ENCODE results near the gene GATA2. TPM values are rescaled to one million over a fixed set of nuclear protein-coding genes. Genes with fewer than 3 reads are reported as not detected.
A peak's percentile ranks its signal among the peaks of the same experiment; 100 is the strongest.

Gene GATA2
- total and polyA plus RNA-seq, 9 donors = 2.1 to 4.5 (median 3.0) TPM

GRCh38 chr3:128502712-128503111, 9.7 kb upstream of the GATA2 start:
- WGBS (ENCODE audit: insufficient coverage) = 83% methylated on average over 5 of the region's 5 CpGs
- Histone ChIP-seq H3K4me3 (ENCODE audit: low read length) (no peak overlapping the region), H3K36me3 (ENCODE audit: control insufficient read depth, insufficient read depth, low read length) (no peaks in the 10 kb centered on the region), H3K27ac (ENCODE audit: low read length) (no peak overlapping the region), H3K9me3 (replicated peaks; ENCODE audit: control insufficient read depth, low read depth, low read length) (no peaks in the 10 kb centered on the region), H3K4me1 (ENCODE audit: control insufficient read depth, insufficient read depth, low read length) (peaks cover 3% of the 10 kb centered on the region), H3K27me3 (ENCODE audit: control insufficient read depth, insufficient read depth, low read length) (peaks cover 43% of the 10 kb centered on the region)
- no peak for DNase-seq

GRCh38 chr3:128501431-128501830, 8.4 kb upstream of the GATA2 start:
- no CpG with 5 or more reads among the region's 3 CpGs for WGBS (ENCODE audit: insufficient coverage)
- Histone ChIP-seq H3K27ac (ENCODE audit: low read length) (no peak overlapping the region), H3K27me3 (ENCODE audit: control insufficient read depth, insufficient read depth, low read length) (peaks cover 47% of the 10 kb centered on the region), H3K9me3 (replicated peaks; ENCODE audit: control insufficient read depth, low read depth, low read length) (no peaks in the 10 kb centered on the region), H3K4me3 (ENCODE audit: low read length) (no peak overlapping the region), H3K36me3 (ENCODE audit: control insufficient read depth, insufficient read depth, low read length) (no peaks in the 10 kb centered on the region), H3K4me1 (ENCODE audit: control insufficient read depth, insufficient read depth, low read length) (peaks cover 13% of the 10 kb centered on the region)
- no peak for DNase-seq

GRCh38 chr3:128500556-128500955, 7.6 kb upstream of the GATA2 start:
- no peaks in the 10 kb centered on the region for H3K36me3 ChIP-seq (ENCODE audit: control insufficient read depth, insufficient read depth, low read length)
- H3K4me3 ChIP-seq (ENCODE audit: low read length) = no peak overlapping the region
- no CpG with 5 or more reads among the region's 4 CpGs for WGBS (ENCODE audit: insufficient coverage)
- peaks cover 14% of the 10 kb centered on the region for H3K4me1 ChIP-seq (ENCODE audit: control insufficient read depth, insufficient read depth, low read length)
- no peak overlapping the region for H3K27ac ChIP-seq (ENCODE audit: low read length)
- peaks cover 56% of the 10 kb centered on the region for H3K27me3 ChIP-seq (ENCODE audit: control insufficient read depth, insufficient read depth, low read length)
- no peaks in the 10 kb centered on the region for H3K9me3 ChIP-seq (replicated peaks; ENCODE audit: control insufficient read depth, low read depth, low read length)
- DNase-seq = no peak

GRCh38 chr3:128499724-128500275, 6.8 kb upstream of the GATA2 start:
- no peak overlapping the region for H3K4me3 ChIP-seq (ENCODE audit: low read length)
- no peaks in the 10 kb centered on the region for H3K36me3 ChIP-seq (ENCODE audit: control insufficient read depth, insufficient read depth, low read length)
- no peaks in the 10 kb centered on the region for H3K9me3 ChIP-seq (replicated peaks; ENCODE audit: control insufficient read depth, low read depth, low read length)
- H3K4me1 ChIP-seq (ENCODE audit: control insufficient read depth, insufficient read depth, low read length) = peaks cover 14% of the 10 kb centered on the region
- no peak for DNase-seq
- H3K27ac ChIP-seq (ENCODE audit: low read length) = no peak overlapping the region
- H3K27me3 ChIP-seq (ENCODE audit: control insufficient read depth, insufficient read depth, low read length) = peaks cover 63% of the 10 kb centered on the region
- 92% methylated on average over 2 of the region's 4 CpGs for WGBS (ENCODE audit: insufficient coverage)

DNA sequence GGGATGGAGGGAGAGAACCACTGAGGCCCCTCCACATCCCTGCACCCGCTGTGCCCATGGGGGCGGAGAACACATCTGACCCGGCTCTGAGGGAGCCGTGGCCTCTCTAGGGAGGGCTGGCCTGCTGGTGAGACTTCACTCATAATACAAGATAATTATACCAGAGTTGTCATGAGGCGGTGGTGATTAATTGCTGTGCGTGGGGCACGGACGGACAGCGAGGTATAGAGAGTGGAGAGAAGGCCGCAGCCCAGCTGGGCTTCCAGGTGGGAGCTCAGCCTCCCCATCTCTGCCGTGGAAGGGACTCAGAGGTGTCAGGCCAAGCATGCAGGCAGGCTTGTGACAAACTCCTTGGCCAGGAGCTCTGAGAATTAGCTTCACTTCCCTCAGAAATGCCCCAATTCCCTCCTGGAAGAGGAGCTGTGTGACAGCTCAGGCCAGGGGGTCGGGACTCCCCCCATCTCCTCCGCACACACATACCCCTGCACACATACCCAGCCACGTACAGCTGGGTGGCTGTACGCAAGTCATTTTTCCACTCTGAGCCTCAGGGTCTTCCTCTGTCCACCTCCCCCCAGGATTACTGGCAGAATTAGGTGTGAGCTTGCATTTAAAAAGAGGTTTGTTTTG, 6.0 kb upstream of the GATA2 start:
- DNase-seq = no peak
- Histone ChIP-seq H3K4me3 (ENCODE audit: low read length) (no peak overlapping the region), H3K9me3 (replicated peaks; ENCODE audit: control insufficient read depth, low read depth, low read length) (no peaks in the 10 kb centered on the region), H3K27ac (ENCODE audit: low read length) (no peak overlapping the region), H3K36me3 (ENCODE audit: control insufficient read depth, insufficient read depth, low read length) (no peaks in the 10 kb centered on the region), H3K4me1 (ENCODE audit: control insufficient read depth, insufficient read depth, low read length) (peaks cover 14% of the 10 kb centered on the region), H3K27me3 (ENCODE audit: control insufficient read depth, insufficient read depth, low read length) (peaks cover 71% of the 10 kb centered on the region)
- 59% methylated on average over 5 of the region's 15 CpGs for WGBS (ENCODE audit: insufficient coverage)

GRCh38 chr3:128498127-128498626, 5.2 kb upstream of the GATA2 start:
- no peak overlapping the region for H3K4me3 ChIP-seq (ENCODE audit: low read length)
- H3K27ac ChIP-seq (ENCODE audit: low read length) = no peak overlapping the region
- peaks cover 14% of the 10 kb centered on the region for H3K4me1 ChIP-seq (ENCODE audit: control insufficient read depth, insufficient read depth, low read length)
- H3K27me3 ChIP-seq (ENCODE audit: control insufficient read depth, insufficient read depth, low read length) = peaks cover 77% of the 10 kb centered on the region
- no peaks in the 10 kb centered on the region for H3K36me3 ChIP-seq (ENCODE audit: control insufficient read depth, insufficient read depth, low read length)
- WGBS (ENCODE audit: insufficient coverage) = 43% methylated on average over 3 of the region's 5 CpGs
- DNase-seq = no peak
- no peaks in the 10 kb centered on the region for H3K9me3 ChIP-seq (replicated peaks; ENCODE audit: control insufficient read depth, low read depth, low read length)

DNA sequence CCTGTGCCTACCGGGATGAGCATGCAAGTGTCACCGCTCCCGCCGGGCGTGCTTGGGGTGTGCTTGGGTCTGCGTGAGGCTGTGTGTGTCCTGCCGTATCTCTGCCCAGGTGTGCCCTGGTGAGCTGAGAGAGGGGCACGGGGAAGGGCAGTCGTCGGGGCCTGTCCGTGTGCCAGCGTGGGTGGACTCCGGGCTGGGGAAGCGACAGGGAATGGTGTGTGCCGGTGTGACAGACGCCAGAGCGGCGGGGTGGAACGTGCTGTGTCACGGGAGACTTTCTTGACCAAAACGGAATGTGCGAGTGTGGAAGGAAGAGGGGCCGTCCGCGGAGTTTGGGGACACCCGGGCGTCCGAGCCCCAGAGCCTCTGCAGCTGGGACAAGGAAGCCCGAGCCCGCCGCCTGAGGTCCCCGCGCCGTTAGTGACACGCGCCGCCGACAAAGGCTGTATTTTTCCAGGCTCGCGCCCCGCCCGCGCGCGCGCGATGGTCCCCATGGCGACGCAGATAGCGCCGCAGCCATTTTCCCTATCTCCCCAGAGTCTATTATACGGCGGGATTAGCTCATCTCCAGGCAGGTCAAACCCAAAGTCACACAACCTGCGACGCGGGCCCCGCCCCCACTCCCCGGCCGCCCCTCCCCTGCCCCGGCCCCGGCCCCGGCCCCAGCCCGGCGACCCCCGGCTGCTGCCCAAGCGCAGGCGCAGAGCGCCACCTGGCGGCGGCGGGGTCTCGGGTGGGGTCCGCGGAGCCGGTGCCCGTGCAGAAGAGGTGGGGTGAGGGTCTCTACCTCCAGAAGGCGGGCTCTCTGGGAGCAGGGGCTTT, 4.5 kb upstream of the GATA2 start:
- WGBS (ENCODE audit: insufficient coverage) = 2% methylated on average over 63 of the region's 77 CpGs
- DNase-seq = peak; percentile 65

GRCh38 chr3:128496602-128497304, 3.8 kb upstream of the GATA2 start:
- Histone ChIP-seq H3K4me3 (ENCODE audit: low read length) (no peak overlapping the region), H3K36me3 (ENCODE audit: control insufficient read depth, insufficient read depth, low read length) (no peaks in the 10 kb centered on the region), H3K27ac (ENCODE audit: low read length) (no peak overlapping the region), H3K4me1 (ENCODE audit: control insufficient read depth, insufficient read depth, low read length) (peaks cover 22% of the 10 kb centered on the region), H3K9me3 (replicated peaks; ENCODE audit: control insufficient read depth, low read depth, low read length) (no peaks in the 10 kb centered on the region), H3K27me3 (ENCODE audit: control insufficient read depth, insufficient read depth, low read length) (peaks cover 86% of the 10 kb centered on the region)
- DNase-seq = peak; percentile 37
- WGBS (ENCODE audit: insufficient coverage) = 10% methylated on average over 45 of the region's 45 CpGs

More for the DNA sequence above, 4.5 kb upstream of the GATA2 start:
- Histone ChIP-seq H3K36me3 (ENCODE audit: control insufficient read depth, insufficient read depth, low read length) (no peaks in the 10 kb centered on the region), H3K4me1 (ENCODE audit: control insufficient read depth, insufficient read depth, low read length) (peaks cover 15% of the 10 kb centered on the region), H3K4me3 (ENCODE audit: low read length) (peak overlapping the region; percentile 48), H3K27me3 (ENCODE audit: control insufficient read depth, insufficient read depth, low read length) (peaks cover 80% of the 10 kb centered on the region), H3K27ac (ENCODE audit: low read length) (no peak overlapping the region), H3K9me3 (replicated peaks; ENCODE audit: control insufficient read depth, low read depth, low read length) (no peaks in the 10 kb centered on the region)

GRCh38 chr3:128496019-128496601, 3.1 kb upstream of the GATA2 start:
- H3K4me1 ChIP-seq (ENCODE audit: control insufficient read depth, insufficient read depth, low read length) = peaks cover 27% of the 10 kb centered on the region
- H3K27me3 ChIP-seq (ENCODE audit: control insufficient read depth, insufficient read depth, low read length) = peaks cover 88% of the 10 kb centered on the region
- DNase-seq = no peak
- no peaks in the 10 kb centered on the region for H3K36me3 ChIP-seq (ENCODE audit: control insufficient read depth, insufficient read depth, low read length)
- WGBS (ENCODE audit: insufficient coverage) = 15% methylated on average over 32 of the region's 32 CpGs
- H3K9me3 ChIP-seq (replicated peaks; ENCODE audit: control insufficient read depth, low read depth, low read length) = no peaks in the 10 kb centered on the region
- H3K4me3 ChIP-seq (ENCODE audit: low read length) = no peak overlapping the region
- H3K27ac ChIP-seq (ENCODE audit: low read length) = no peak overlapping the region

Measured in muscle of leg (tissue), 11 donors.